Measurements from ENCODE around the gene PDIA4. TPM values are rescaled to one million over a fixed set of nuclear protein-coding genes. Genes with fewer than 3 reads are reported as not detected.
A peak's percentile ranks its signal among the peaks of the same experiment; 100 is the strongest.

The PDIA4 gene
- total and polyA plus RNA-seq, 12 donors, result 10.2 to 64.5 (median 24.6) TPM

GRCh38 chr7:148962440-148962822 lies 65.9 kb downstream of the PDIA4 start:
- DNase-seq, result no peak
- Histone ChIP-seq H3K27ac (peak overlapping the region in 5 of 10 donors; percentile 75 to 87 (median 82)), H3K4me3 (peak overlapping the region in 9 of 10 donors; percentile 45 to 72 (median 60)), H3K9me3 (no peaks in the 10 kb centered on the region), H3K27me3 (no peaks in the 10 kb centered on the region), H3K4me1 (peaks cover 0 to 21% (median 13%) of the 10 kb centered on the region in 9 donors), H3K36me3 (no peaks in the 10 kb centered on the region)
- intact Hi-C loops (cut with DNase I), result loop anchor here in 9 of 10 donors (1.0 to 10.0 kb wide), 18 partner anchors 21 to 708 kb away; partner anchors contain the start of genes EZH2 (in 3 of the 9), CUL1 (in 2 of the 9) and PDIA4 (in 1 of the 9)
- no peak for TF ChIP-seq CTCF (IDR thresholded peaks at IDR 0.05)
- ATAC-seq, result no peak
- WGBS, 2 donors, result 10 to 13% methylated on average over 5 of the region's 5 CpGs

- no peak for TF ChIP-seq CTCF (IDR thresholded peaks at IDR 0.05)
- no peak overlapping the region for H3K27ac ChIP-seq
- peaks cover 0 to 18% (median 8%) of the 10 kb centered on the region in 9 donors for H3K4me1 ChIP-seq
- DNase-seq, result no peak
- no peak for ATAC-seq
- H3K9me3 ChIP-seq, result no peaks in the 10 kb centered on the region
- WGBS, 2 donors, result 78 to 80% methylated on average over 3 of the region's 3 CpGs
- no peaks in the 10 kb centered on the region for H3K27me3 ChIP-seq
- H3K4me3 ChIP-seq, result no peak overlapping the region
- no peaks in the 10 kb centered on the region for H3K36me3 ChIP-seq
- intact Hi-C loops (cut with DNase I), result loop anchor here in 8 of 10 donors (5.0 to 10.0 kb wide), 14 partner anchors 65 to 705 kb away; partner anchors contain the start of genes EZH2 (in 3 of the 8), CUL1 (in 2 of the 8) and PDIA4 (in 1 of the 8)
Measured at GRCh38 chr7:148959726-148960125, 68.6 kb downstream of the PDIA4 start.

DNA sequence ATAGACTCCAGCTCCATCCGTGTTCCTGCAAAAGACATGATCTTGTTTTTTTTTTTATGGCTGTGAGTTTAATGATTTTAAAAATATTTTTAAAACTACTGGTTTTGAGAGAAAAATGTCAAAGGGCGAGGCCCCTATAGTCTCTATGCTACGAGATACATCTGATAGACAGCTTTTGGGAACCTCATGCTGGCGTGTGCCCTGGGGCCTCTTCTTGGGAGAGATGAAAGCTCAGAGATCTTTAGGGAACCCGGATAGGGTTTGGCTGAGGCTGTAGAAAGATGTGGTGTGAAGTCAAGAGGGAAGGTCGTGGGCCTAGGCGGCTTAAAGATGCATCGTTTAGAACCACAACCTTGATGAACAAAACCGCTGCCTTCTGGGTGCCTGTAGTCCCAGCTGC lies 70.2 kb downstream of the PDIA4 start:
- intact Hi-C loops (cut with DNase I), result loop anchor here in 3 of 10 donors (10.0 kb wide), 2 partner anchors 93 to 383 kb away; no protein-coding TSS in a partner anchor
- H3K4me3 ChIP-seq, result no peak overlapping the region
- H3K27ac ChIP-seq, result no peak overlapping the region
- H3K4me1 ChIP-seq, result peaks cover 0 to 5% (median 4%) of the 10 kb centered on the region in 9 donors
- ATAC-seq, result no peak
- no peak for TF ChIP-seq CTCF (IDR thresholded peaks at IDR 0.05)
- no peaks in the 10 kb centered on the region for H3K36me3 ChIP-seq
- no peaks in the 10 kb centered on the region for H3K27me3 ChIP-seq
- no peak for DNase-seq
- no peaks in the 10 kb centered on the region for H3K9me3 ChIP-seq
- WGBS, 2 donors, result 80 to 82% methylated on average over 9 of the region's 9 CpGs

DNA sequence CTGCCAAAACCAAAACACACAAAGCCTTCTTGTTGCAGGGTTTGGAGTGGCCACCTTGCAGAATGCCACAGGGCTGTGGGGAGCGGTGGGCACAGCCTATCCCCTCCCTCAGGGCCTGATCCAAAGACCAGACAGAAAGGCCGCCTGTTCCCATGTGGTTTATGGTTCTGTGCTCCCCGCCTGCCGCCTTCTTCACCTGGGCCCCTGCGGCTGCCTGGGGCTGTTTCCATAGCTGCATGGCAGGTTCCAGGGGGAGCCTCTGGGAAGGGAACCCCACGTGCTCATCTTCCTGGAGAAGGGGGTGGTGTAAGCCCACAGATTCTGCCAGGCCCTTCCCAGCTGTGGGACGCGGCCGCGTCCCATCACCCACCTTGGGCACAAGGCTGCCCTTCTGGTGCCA lies 73.5 kb downstream of the PDIA4 start:
- DNase-seq (no peak), ATAC-seq (no peak)
- intact Hi-C loops (cut with DNase I), result loop anchor here in 3 of 10 donors (10.0 kb wide), 2 partner anchors 90 to 380 kb away; no protein-coding TSS in a partner anchor
- H3K27me3 ChIP-seq, result no peaks in the 10 kb centered on the region
- no peak overlapping the region for H3K27ac ChIP-seq
- no peaks in the 10 kb centered on the region for H3K9me3 ChIP-seq
- no peaks in the 10 kb centered on the region for H3K36me3 ChIP-seq
- no peaks in the 10 kb centered on the region for H3K4me1 ChIP-seq
- no peak for TF ChIP-seq CTCF (IDR thresholded peaks at IDR 0.05)
- whole genome bisulfite sequencing, 2 donors, result 88 to 90% methylated on average over 10 of the region's 10 CpGs
- H3K4me3 ChIP-seq, result no peak overlapping the region

Data from heart right ventricle (tissue), 16 donors.